Retinal pigment epithelial cell (primary cell): ENCODE results near the gene PRIMPOL.

Source experiments
- DNase-seq: peaks from one replicate; pipeline ENCODE4 v3.0.0-alpha.2; 2010; ENCODE audit warnings: low read depth
- H3K4me3 ChIP-seq: 2 replicates; pipeline ENCODE4 v1.5.1; 2011; ENCODE audit warnings: mild to moderate bottlenecking, low read length, control low read depth, moderate library complexity
- CTCF ChIP-seq: conservative IDR thresholded peaks from 2 replicates; pipeline ENCODE4 v1.5.1; 2011; ENCODE audit warnings: low read depth, low read length, control low read depth, inconsistent platforms

The PRIMPOL gene

GRCh38 chr4:184674011-184674410 lies 24.5 kb downstream of the PRIMPOL start:
- no peak for TF ChIP-seq CTCF
- no peak overlapping the region for H3K4me3 ChIP-seq
- no peak for DNase-seq

- H3K4me3 ChIP-seq: no peak overlapping the region
- no peak for DNase-seq
- no peak for TF ChIP-seq CTCF
These were observed 25.5 kb downstream of the PRIMPOL start for GRCh38 chr4:184675018-184675417.

- no peak overlapping the region for H3K4me3 ChIP-seq
- DNase-seq: no peak
- TF ChIP-seq CTCF: no peak
These were observed 26.4 kb downstream of the PRIMPOL start for GRCh38 chr4:184675821-184676492.

GRCh38 chr4:184680698-184681097 lies 31.2 kb downstream of the PRIMPOL start:
- no peak for TF ChIP-seq CTCF
- DNase-seq: no peak
- H3K4me3 ChIP-seq: no peak overlapping the region

GRCh38 chr4:184681916-184682315 lies 32.4 kb downstream of the PRIMPOL start:
- H3K4me3 ChIP-seq: no peak overlapping the region
- no peak for TF ChIP-seq CTCF
- DNase-seq: no peak

- H3K4me3 ChIP-seq: no peak overlapping the region
- no peak for DNase-seq
- no peak for TF ChIP-seq CTCF
These were observed 35.1 kb downstream of the PRIMPOL start for GRCh38 chr4:184684491-184685189.

- no peak for DNase-seq
- TF ChIP-seq CTCF: no peak
- no peak overlapping the region for H3K4me3 ChIP-seq
These were observed 38.5 kb downstream of the PRIMPOL start for GRCh38 chr4:184688005-184688404.
